HepG2 (cell line): ENCODE results near the gene EMC1. TPM values are rescaled to one million over a fixed set of nuclear protein-coding genes. Genes with fewer than 3 reads are reported as not detected.

Source experiments
- ATAC-seq: fragments of 200-7000 bp; cut with Tn5 transposase; 3 replicates; pipeline ENCODE4 v1.9.1; 2020; ENCODE audit warnings: mild to moderate bottlenecking, moderate library complexity
- BruUV-seq: library from RNA; stranded (reverse); fragments of 400-500 nt; replicated peaks from 2 replicates; lab custom pipeline; 2021; lab: Mats Ljungman, UMichigan
- CTCF ChIA-PET: fragments of 300-600 bp; formaldehyde crosslinking; extraction: SDS; loops from one replicate; lab custom pipeline; 2021; ENCODE audit warnings: low total read pairs, inconsistent platforms, low intra/inter-chr PET ratio; lab: Yijun Ruan, JAX
- POLR2A ChIA-PET: fragments of 350-600 bp; sonication (Branson Sonifier 250); formaldehyde crosslinking; loops from one replicate; lab custom pipeline; 2020; ENCODE audit warnings: antibody characterized with exemption, inconsistent platforms; lab: Yijun Ruan, JAX
- DNase-seq: peaks from one replicate; pipeline ENCODE4 v3.0.0-alpha.2; 2015; ENCODE audit warnings: low spot score
- FAIRE-seq: peaks from 3 replicates; lab custom pipeline; 2011; peaks lifted over from hg19 to GRCh38; lab: Jason Lieb, UNC
- H2AFZ ChIP-seq: one replicate; pipeline ENCODE4 v1.6.1; 2011; ENCODE audit warnings: low read length, inconsistent platforms
- H3K27ac ChIP-seq: fragments of 300-600 bp; 3 replicates; pipeline ENCODE4 v1.8.0; 2011; ENCODE audit warnings: mixed run types, mild to moderate bottlenecking, mixed read lengths, low read length, inconsistent platforms; ENCODE audit not compliant: insufficient read depth; ENCODE audit errors: extremely low read length
- H3K27me3 ChIP-seq, 2 experiments: fragments of 200-600 bp in 1 of 2; 2 replicates in 1 of 2; 3 replicates in 1 of 2; pipeline versions ENCODE4 v1.6.0 to v1.8.0; 2011; ENCODE audit warnings: low read length in 2 of 2, mild to moderate bottlenecking in 2 of 2, moderate library complexity in 2 of 2, inconsistent platforms in 1 of 2; ENCODE audit not compliant: insufficient read depth in 2 of 2, control insufficient read depth in 1 of 2
- H3K36me3 ChIP-seq, 2 experiments: fragments of 200-600 bp in 1 of 2; replicated peaks in 1 of 2; 2 replicates in 1 of 2; 3 replicates in 1 of 2; pipeline versions ENCODE4 v1.5.1 to v1.8.0; 2011; ENCODE audit warnings: low read length in 2 of 2, inconsistent platforms in 1 of 2; ENCODE audit not compliant: insufficient read depth in 2 of 2, control insufficient read depth in 1 of 2
- H3K4me1 ChIP-seq: 2 replicates; pipeline ENCODE4 v1.5.1; 2012; ENCODE audit warnings: low read length, inconsistent platforms; ENCODE audit not compliant: insufficient read depth
- H3K4me2 ChIP-seq: 2 replicates; pipeline ENCODE4 v1.6.0; 2011; ENCODE audit warnings: low read depth, low read length, inconsistent platforms
- H3K4me3 ChIP-seq, 3 experiments: fragments of 200-600 bp in 1 of 3; sonication (generic), shearing (Covaris generic) in 1 of 3; replicated peaks in 1 of 3; 2 replicates each; pipeline ENCODE4 v1.5.1; 2011 to 2016; ENCODE audit warnings: low read length in 3 of 3, inconsistent platforms in 2 of 3, low read depth in 2 of 3, mild to moderate bottlenecking in 2 of 3, control low read depth in 1 of 3, mixed read lengths in 1 of 3; ENCODE audit not compliant: insufficient read depth in 1 of 3
- H3K79me2 ChIP-seq: one replicate; pipeline ENCODE4 v1.6.1; 2011; ENCODE audit warnings: low read length, inconsistent platforms; ENCODE audit not compliant: insufficient read depth
- H3K9ac ChIP-seq: 2 replicates; pipeline ENCODE4 v1.6.0; 2011; ENCODE audit warnings: mild to moderate bottlenecking, low read depth, low read length, inconsistent platforms; ENCODE audit not compliant: insufficient read depth
- H3K9me3 ChIP-seq: 2 replicates; pipeline ENCODE4 v1.5.1; 2012; ENCODE audit warnings: mild to moderate bottlenecking, low read length
- H4K20me1 ChIP-seq: 2 replicates; pipeline ENCODE4 v1.6.0; 2011; ENCODE audit warnings: inconsistent platforms, mild to moderate bottlenecking, low read length, moderate library complexity; ENCODE audit not compliant: insufficient read depth
- FOXJ3 ChIP-seq: sonication (generic); formaldehyde crosslinking; IDR thresholded peaks from 2 replicates; pipeline ENCODE4 v1.4.0; 2020; ENCODE audit warnings: missing genetic modification reagents, mild to moderate bottlenecking, borderline replicate concordance
- HOXA3 ChIP-seq: sonication (generic); formaldehyde crosslinking; IDR thresholded peaks from 2 replicates; pipeline ENCODE4 v1.5.0; 2020; ENCODE audit warnings: missing genetic modification reagents
- MTA3 ChIP-seq: sonication (generic); formaldehyde crosslinking; IDR thresholded peaks from 2 replicates; pipeline ENCODE4 v1.4.0; 2020; ENCODE audit warnings: missing genetic modification reagents
- NR2C2 ChIP-seq: sonication (generic); formaldehyde crosslinking; IDR thresholded peaks from 2 replicates; pipeline ENCODE4 v1.4.0; 2020; ENCODE audit warnings: missing genetic modification reagents, mild to moderate bottlenecking, moderate library complexity, borderline replicate concordance
- RNF2 ChIP-seq: fragments of 450-650 bp; conservative IDR thresholded peaks from 2 replicates; pipeline ENCODE4 v1.6.1; 2016; ENCODE audit warnings: low read depth
- ZBTB7B ChIP-seq: sonication (generic); formaldehyde crosslinking; IDR thresholded peaks from 2 replicates; pipeline ENCODE4 v1.4.0; 2020; ENCODE audit warnings: missing genetic modification reagents
- ZNF501 ChIP-seq: sonication (generic); formaldehyde crosslinking; IDR thresholded peaks from 2 replicates; pipeline ENCODE4 v1.5.1; 2020; ENCODE audit warnings: mild to moderate bottlenecking, moderate library complexity, missing genetic modification reagents
- ZNF547 ChIP-seq: sonication (generic); formaldehyde crosslinking; IDR thresholded peaks from 2 replicates; pipeline ENCODE4 v1.5.1; 2020; ENCODE audit warnings: mild to moderate bottlenecking, missing genetic modification reagents
- ZNF776 ChIP-seq: sonication (generic); formaldehyde crosslinking; IDR thresholded peaks from 2 replicates; pipeline ENCODE4 v1.4.0; 2020; ENCODE audit warnings: mild to moderate bottlenecking, missing genetic modification reagents
- ZSCAN29 ChIP-seq: sonication (generic); formaldehyde crosslinking; conservative IDR thresholded peaks from 2 replicates; pipeline ENCODE4 v1.4.0; 2020; ENCODE audit warnings: mild to moderate bottlenecking, missing genetic modification reagents
- WGBS: methylation state at CpG from one replicate; pipeline ENCODE4 v1.1.6; 2017; ENCODE audit warnings: low lambda C conversion rate; 5-methylcytosine and 5-hydroxymethylcytosine counted together
- in situ Hi-C: cut with HindIII; loops from 2 replicates; pipeline ENCODE4 v1.10.0; 2017; ENCODE audit warnings: low pct_unique_long_range_greater_than_20kb; ENCODE audit not compliant: extremely low pct_ligation_motif_present
- intact Hi-C: fragments of 100-400 bp; cut with micrococcal nuclease; formaldehyde crosslinking; loops from one replicate; pipeline ENCODE4 v1.10.0; 2022; ENCODE audit not compliant: unreplicated experiment
- polyA plus RNA-seq, 8 experiments: library from polyadenylated mRNA; depleted of rRNA in 3 of 8; stranded (reverse) in 7 of 8; unstranded in 1 of 8; fragments of >200 nt; fragmentation: Illumina TruSeq in 4 of 8; extraction: Trizol in 4 of 8; gene quantifications; 2 replicates each; pipeline versions ENCODE4 v1.2.1 to v1.2.3, GENCODE V29; 2011 to 2016; ENCODE audit warnings: low read depth in 4 of 8, missing spikeins in 1 of 8, mixed read lengths in 1 of 8; ENCODE audit not compliant: insufficient read depth in 1 of 8
- total RNA-seq, 5 experiments: library from RNA; depleted of rRNA; stranded (reverse); fragments of >200 nt; fragmentation: Illumina TruSeq; extraction: Trizol; gene quantifications; 2 replicates each; pipeline ENCODE4 v1.2.3, GENCODE V29; 2016; ENCODE audit warnings: low read depth in 1 of 5
- TF ChIP-seq, protein P1 (sequence below): IDR thresholded peaks from 2 replicates; pipeline ENCODE4 v1.6.1; 2016; ENCODE audit warnings: missing compliant biosample characterization, missing genetic modification reagents, borderline replicate concordance
- TF ChIP-seq, protein P2 (sequence below): sonication (generic); formaldehyde crosslinking; IDR thresholded peaks from 2 replicates; pipeline ENCODE4 v1.5.1; 2020; ENCODE audit warnings: missing genetic modification reagents, mild to moderate bottlenecking, borderline replicate concordance
- TF ChIP-seq, protein P3 (sequence below): sonication (generic); formaldehyde crosslinking; IDR thresholded peaks from 2 replicates; pipeline ENCODE4 v1.5.0; 2020; ENCODE audit warnings: missing genetic modification reagents, mild to moderate bottlenecking, borderline replicate concordance
- TF ChIP-seq, protein P4 (sequence below): sonication (generic); formaldehyde crosslinking; IDR thresholded peaks from 2 replicates; pipeline ENCODE4 v1.4.0; 2020; ENCODE audit warnings: missing genetic modification reagents, mild to moderate bottlenecking, borderline replicate concordance
- TF ChIP-seq, protein P5 (sequence below): sonication (generic); formaldehyde crosslinking; IDR thresholded peaks from 2 replicates; pipeline ENCODE4 v1.8.1; 2022; ENCODE audit warnings: mild to moderate bottlenecking, missing genetic modification reagents

EMC1 gene
- total and polyA plus RNA-seq, 2 of the 13 experiments (the other 11 are each of a cell fraction or from before 2014, with no cell fraction given): 38.0 to 61.3 TPM

DNA sequence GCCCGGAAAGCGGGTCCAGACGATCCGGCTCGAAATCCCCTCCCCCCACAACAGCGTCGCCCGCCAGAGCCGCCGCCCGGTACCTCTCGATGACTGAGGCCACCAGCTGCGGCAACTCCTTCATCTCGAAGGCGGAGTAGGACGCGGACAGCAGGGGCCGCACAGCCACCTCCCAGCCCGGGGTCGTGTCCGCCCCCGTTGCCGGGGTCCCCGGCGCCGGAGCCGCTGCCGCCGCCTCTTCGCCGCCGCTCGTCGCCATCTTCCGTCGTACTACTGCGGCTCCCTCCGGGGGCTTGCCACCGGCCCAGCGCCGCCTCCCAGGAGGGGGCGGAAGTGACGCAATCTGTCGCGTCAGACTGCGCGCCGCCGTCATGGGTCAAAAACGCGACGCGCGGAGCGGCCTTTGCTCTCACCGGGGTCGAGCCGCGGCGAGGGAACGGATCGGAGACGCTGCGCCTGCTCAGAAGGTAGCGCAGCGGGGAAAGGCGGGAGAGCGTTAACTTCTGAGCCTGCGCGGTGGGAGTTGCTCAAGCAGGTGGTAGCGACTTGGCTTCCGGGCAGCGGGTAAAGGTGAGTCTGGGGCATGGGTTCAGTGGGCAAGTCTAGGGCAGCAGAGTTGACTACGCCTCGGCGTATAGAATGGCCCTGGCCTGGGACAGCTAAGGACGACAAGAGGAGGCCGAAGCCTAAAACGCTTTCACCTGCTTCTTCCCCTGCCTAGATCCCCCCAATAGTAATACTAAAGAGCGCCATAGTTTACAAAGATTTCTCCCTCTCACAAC lies 41.1 kb downstream of the EMC1 start, which contains the start of gene UBR4:
UBR4 (minus strand) TSS at position 277 of the 782 bp plus-strand sequence; CDS start at position 259, 18 bp downstream.
- peak; percentile 95 for ATAC-seq
- Histone ChIP-seq H3K4me3 (peak within 1 kb of the TSS; percentile 84 to 87 (median 84)), H3K79me2 (peaks cover 80% of the 10 kb centered on the region), H2AFZ (peak within 1 kb of the TSS; percentile 39), H3K36me3 (peaks cover 1 to 13% of the 10 kb centered on the region in 2 experiments; a peak in 3 of 5 replicates), H3K4me2 (peak within 1 kb of the TSS; percentile 93), H3K9me3 (no peaks in the 10 kb centered on the region), H4K20me1 (peaks cover 31% of the 10 kb centered on the region), H3K27ac (peak within 1 kb of the TSS; percentile 92), H3K27me3 (peaks cover 0 to 4% of the 10 kb centered on the region in 2 experiments; a peak in 1 of 5 replicates), H3K9ac (peak within 1 kb of the TSS; percentile 93), H3K4me1 (peaks cover 73% of the 10 kb centered on the region)
- peak; percentile 94 for FAIRE-seq
- POLR2A ChIA-PET: interaction anchor here (0.9 to 1.5 kb wide), 5 partner anchors 8 to 41 kb away, joined by 3 to 11 read pairs (median 6); partner anchors contain the start of gene EMC1
- 0% methylated on average over 11 of the region's 80 CpGs for WGBS
- intact Hi-C loops: no loop called here
- in situ Hi-C loops: no loop called here
- DNase-seq: peak; percentile 94
- CTCF ChIA-PET: no interaction called here
- no TSS peak for BruUV-seq
- TF ChIP-seq, protein P1, sequence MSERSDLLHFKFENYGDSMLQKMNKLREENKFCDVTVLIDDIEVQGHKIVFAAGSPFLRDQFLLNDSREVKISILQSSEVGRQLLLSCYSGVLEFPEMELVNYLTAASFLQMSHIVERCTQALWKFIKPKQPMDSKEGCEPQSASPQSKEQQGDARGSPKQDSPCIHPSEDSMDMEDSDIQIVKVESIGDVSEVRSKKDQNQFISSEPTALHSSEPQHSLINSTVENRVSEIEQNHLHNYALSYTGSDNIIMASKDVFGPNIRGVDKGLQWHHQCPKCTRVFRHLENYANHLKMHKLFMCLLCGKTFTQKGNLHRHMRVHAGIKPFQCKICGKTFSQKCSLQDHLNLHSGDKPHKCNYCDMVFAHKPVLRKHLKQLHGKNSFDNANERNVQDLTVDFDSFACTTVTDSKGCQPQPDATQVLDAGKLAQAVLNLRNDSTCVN (CRISPR knock-in tag): peak; percentile 61; the same call in 1 of the 2 replicates
- TF ChIP-seq ZSCAN29 (no peak), NR2C2 (CRISPR knock-in tag) (peak; percentile 97), RNF2 (peak; percentile 96), ZNF501 (CRISPR knock-in tag) (peak; percentile 94), MTA3 (no peak), ZNF776 (CRISPR knock-in tag) (peak; percentile 65; the same call in 1 of the 2 replicates), ZBTB7B (CRISPR knock-in tag) (peak; percentile 76), FOXJ3 (CRISPR knock-in tag) (peak; percentile 54; the same call in 1 of the 2 replicates), HOXA3 (peak; percentile 100), ZNF547 (peak; percentile 87; the same call in 1 of the 2 replicates)
- TF ChIP-seq, protein P2, sequence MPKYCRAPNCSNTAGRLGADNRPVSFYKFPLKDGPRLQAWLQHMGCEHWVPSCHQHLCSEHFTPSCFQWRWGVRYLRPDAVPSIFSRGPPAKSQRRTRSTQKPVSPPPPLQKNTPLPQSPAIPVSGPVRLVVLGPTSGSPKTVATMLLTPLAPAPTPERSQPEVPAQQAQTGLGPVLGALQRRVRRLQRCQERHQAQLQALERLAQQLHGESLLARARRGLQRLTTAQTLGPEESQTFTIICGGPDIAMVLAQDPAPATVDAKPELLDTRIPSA (CRISPR knock-in tag): peak; percentile 33; the same call in 1 of the 2 replicates
- TF ChIP-seq, protein P3, sequence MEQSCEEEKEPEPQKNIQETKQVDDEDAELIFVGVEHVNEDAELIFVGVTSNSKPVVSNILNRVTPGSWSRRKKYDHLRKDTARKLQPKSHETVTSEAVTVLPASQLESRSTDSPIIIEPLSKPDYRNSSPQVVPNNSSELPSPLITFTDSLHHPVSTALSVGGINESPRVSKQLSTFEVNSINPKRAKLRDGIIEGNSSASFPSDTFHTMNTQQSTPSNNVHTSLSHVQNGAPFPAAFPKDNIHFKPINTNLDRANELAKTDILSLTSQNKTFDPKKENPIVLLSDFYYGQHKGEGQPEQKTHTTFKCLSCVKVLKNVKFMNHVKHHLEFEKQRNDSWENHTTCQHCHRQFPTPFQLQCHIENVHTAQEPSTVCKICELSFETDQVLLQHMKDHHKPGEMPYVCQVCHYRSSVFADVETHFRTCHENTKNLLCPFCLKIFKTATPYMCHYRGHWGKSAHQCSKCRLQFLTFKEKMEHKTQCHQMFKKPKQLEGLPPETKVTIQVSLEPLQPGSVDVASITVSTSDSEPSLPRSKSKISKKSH (CRISPR knock-in tag): peak; percentile 53; the same call in 1 of the 2 replicates
- TF ChIP-seq, protein P4, sequence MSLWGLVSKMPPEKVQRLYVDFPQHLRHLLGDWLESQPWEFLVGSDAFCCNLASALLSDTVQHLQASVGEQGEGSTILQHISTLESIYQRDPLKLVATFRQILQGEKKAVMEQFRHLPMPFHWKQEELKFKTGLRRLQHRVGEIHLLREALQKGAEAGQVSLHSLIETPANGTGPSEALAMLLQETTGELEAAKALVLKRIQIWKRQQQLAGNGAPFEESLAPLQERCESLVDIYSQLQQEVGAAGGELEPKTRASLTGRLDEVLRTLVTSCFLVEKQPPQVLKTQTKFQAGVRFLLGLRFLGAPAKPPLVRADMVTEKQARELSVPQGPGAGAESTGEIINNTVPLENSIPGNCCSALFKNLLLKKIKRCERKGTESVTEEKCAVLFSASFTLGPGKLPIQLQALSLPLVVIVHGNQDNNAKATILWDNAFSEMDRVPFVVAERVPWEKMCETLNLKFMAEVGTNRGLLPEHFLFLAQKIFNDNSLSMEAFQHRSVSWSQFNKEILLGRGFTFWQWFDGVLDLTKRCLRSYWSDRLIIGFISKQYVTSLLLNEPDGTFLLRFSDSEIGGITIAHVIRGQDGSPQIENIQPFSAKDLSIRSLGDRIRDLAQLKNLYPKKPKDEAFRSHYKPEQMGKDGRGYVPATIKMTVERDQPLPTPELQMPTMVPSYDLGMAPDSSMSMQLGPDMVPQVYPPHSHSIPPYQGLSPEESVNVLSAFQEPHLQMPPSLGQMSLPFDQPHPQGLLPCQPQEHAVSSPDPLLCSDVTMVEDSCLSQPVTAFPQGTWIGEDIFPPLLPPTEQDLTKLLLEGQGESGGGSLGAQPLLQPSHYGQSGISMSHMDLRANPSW (CRISPR knock-in tag): 0 out of 2 replicates have a peak, but pooled peaks have one; percentile 57
- TF ChIP-seq, protein P5, sequence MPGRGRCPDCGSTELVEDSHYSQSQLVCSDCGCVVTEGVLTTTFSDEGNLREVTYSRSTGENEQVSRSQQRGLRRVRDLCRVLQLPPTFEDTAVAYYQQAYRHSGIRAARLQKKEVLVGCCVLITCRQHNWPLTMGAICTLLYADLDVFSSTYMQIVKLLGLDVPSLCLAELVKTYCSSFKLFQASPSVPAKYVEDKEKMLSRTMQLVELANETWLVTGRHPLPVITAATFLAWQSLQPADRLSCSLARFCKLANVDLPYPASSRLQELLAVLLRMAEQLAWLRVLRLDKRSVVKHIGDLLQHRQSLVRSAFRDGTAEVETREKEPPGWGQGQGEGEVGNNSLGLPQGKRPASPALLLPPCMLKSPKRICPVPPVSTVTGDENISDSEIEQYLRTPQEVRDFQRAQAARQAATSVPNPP (CRISPR knock-in tag): no peak; the same call in 1 of the 2 replicates
